ENCODE data around the gene LRRC56. TPM values are rescaled to one million over a fixed set of nuclear protein-coding genes. Genes with fewer than 3 reads are reported as not detected.
A peak's percentile ranks its signal among the peaks of the same experiment; 100 is the strongest.
"Not testable (repeated sequence)": the region's sequence is repeated elsewhere in the genome, so short reads cannot be mapped to it uniquely, and the experiment has no call there.

LRRC56 gene
- total and polyA plus RNA-seq, 2 donors, result 0.47 to 2.4 TPM

DNA sequence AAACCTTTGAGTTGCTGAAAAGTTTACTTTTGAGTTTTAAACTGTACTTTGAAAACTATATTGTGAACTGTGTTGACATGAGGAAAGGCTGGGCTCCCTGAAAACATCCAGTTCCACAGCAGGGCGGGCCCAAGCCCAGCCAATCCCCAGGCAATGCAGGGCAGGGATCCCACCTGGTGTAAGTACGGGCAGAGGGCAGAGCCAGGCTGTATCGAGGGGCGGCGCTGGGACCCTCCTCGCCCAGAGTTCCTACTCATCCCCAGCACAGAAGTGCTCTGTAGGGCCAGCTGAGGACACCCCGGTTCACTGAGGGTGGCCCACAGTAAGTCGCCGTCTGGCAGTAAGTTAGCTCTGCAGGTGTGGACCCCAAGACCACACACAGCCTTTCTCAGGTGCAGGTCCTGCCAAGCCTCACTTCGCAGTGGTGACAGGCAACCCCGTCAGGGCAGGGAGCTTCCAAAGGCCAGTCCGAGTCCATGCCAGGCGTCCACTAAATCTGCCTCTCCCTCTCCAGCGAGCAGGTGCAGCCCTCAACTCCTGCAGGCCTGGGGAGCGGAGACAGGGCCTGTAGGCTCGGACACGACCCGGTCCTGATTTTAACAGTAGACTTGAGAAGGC lies 29.8 kb downstream of the LRRC56 start:
- Histone ChIP-seq H3K9me3 (ENCODE audit: control insufficient read depth in 2 of 2, insufficient read depth in 1 of 2, low read length in 1 of 2) (no peaks in the 10 kb centered on the region), H3K27ac (ENCODE audit: low read depth in 1 of 2, low read length in 1 of 2) (peak overlapping the region in 1 of 2 donors; percentile 27), H3K27me3 (ENCODE audit: control insufficient read depth in 2 of 2, insufficient read depth in 1 of 2, low read length in 1 of 2) (peaks cover 0 to 12% of the 10 kb centered on the region in 2 donors), H3K36me3 (ENCODE audit: control insufficient read depth in 2 of 2, insufficient read depth in 2 of 2, low read length in 1 of 2) (peaks cover 3 to 16% of the 10 kb centered on the region in 2 donors), H3K4me1 (ENCODE audit: control insufficient read depth in 2 of 2, insufficient read depth in 2 of 2, low read length in 2 of 2) (peaks cover 20 to 41% of the 10 kb centered on the region in 2 donors), H3K4me3 (ENCODE audit: low read length in 2 of 2) (no peak overlapping the region)
- WGBS, result 96% methylated on average over 18 of the region's 18 CpGs
- DNase-seq (ENCODE audit: low read depth in 6 of 9, low spot score in 9 of 9), result no peak

DNA sequence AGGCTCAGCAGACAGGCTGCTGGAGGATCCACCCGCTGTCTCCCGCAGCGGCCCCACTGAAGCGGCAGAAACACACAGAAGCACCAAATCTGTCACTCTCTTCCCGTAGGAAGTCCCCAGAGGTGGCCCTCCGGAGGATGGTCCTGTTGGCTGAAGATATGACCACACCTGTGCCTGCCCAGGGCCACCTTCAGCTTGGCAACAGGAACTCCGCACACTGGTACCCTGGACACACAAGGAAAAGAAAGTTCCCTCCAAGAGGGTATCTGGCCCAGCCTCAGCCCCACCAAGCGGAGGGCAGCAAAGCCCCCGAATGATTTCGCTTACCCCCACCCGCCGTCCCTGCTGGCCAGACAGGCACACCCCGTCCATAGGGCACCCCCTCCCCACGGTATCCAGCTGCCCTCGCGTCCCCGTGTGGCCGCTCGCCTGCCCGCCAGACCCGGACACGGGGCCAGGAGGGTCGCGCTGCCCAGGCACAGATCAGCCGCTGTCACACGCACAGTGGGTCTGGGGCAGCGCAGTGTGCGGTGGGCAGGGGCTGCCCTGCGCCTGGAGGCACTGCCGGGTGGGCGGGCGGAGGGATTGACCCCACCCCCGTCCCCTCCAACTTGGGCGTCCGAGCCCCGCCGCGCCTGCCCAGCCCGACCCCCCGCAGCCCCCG lies 30.4 kb downstream of the LRRC56 start:
- no peak for DNase-seq (ENCODE audit: low read depth in 6 of 9, low spot score in 9 of 9)
- Histone ChIP-seq H3K4me3 (ENCODE audit: low read length in 2 of 2) (peak overlapping the region; percentile 37 to 64), H3K27me3 (ENCODE audit: control insufficient read depth in 2 of 2, insufficient read depth in 1 of 2, low read length in 1 of 2) (peaks cover 0 to 12% of the 10 kb centered on the region in 2 donors), H3K4me1 (ENCODE audit: control insufficient read depth in 2 of 2, insufficient read depth in 2 of 2, low read length in 2 of 2) (peaks cover 20 to 46% of the 10 kb centered on the region in 2 donors), H3K36me3 (ENCODE audit: control insufficient read depth in 2 of 2, insufficient read depth in 2 of 2, low read length in 1 of 2) (peaks cover 3 to 13% of the 10 kb centered on the region in 2 donors), H3K27ac (ENCODE audit: low read depth in 1 of 2, low read length in 1 of 2) (peak overlapping the region; percentile 26 to 43), H3K9me3 (ENCODE audit: control insufficient read depth in 2 of 2, insufficient read depth in 1 of 2, low read length in 1 of 2) (no peaks in the 10 kb centered on the region)
- 34% methylated on average over 41 of the region's 41 CpGs for WGBS

DNA sequence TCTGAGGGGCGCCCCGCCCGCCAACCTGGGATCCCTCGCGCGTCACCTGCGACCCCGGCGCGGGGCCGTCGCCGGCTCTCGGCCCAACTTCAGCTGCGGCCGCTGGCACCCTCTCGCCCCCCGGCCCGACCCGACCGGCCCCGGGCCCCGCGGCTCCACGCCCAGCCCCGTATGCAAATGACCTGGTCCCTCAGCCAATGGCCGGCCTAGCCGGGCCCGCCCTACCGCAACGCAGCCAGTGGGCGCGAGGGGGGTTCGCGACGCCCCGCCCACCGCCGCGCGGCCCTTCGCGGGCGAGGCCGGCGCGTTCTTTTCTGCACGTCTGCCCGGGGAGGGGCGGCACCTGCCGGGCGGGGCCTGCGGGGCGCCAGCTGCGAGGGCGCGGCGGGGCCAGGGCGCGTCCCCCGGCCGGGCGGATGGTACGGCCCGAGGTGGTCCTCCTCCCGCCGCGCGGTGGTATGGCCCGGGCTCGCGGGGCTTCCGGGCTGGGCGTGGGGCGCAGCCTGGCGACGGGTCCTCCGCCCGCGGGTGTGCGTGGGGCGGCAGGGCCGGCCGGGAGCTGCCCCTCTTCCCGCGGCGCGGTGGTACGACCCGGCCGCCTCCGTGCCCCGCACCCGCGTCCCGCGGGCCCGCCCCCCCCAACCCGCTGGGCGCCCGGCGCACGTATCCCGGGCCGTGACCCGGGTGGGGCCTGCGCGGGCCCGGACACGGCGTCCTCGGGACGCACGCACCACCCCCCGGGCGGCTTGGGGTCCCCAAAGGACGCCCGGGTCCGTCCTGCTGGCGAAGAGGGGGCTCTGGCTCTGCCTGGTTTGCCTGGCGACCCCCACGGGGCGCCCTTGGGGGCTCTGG lies 31.2 kb downstream of the LRRC56 start:
- WGBS, result 1% methylated on average over 123 of the region's 123 CpGs
- Histone ChIP-seq H3K4me1 (ENCODE audit: control insufficient read depth in 2 of 2, insufficient read depth in 2 of 2, low read length in 2 of 2) (peaks cover 20 to 50% of the 10 kb centered on the region in 2 donors), H3K4me3 (ENCODE audit: low read length in 2 of 2) (peak overlapping the region; percentile 55 to 64), H3K9me3 (ENCODE audit: control insufficient read depth in 2 of 2, insufficient read depth in 1 of 2, low read length in 1 of 2) (no peaks in the 10 kb centered on the region), H3K36me3 (ENCODE audit: control insufficient read depth in 2 of 2, insufficient read depth in 2 of 2, low read length in 1 of 2) (peaks cover 3 to 6% of the 10 kb centered on the region in 2 donors), H3K27ac (ENCODE audit: low read depth in 1 of 2, low read length in 1 of 2) (peak overlapping the region; percentile 1 to 70), H3K27me3 (ENCODE audit: control insufficient read depth in 2 of 2, insufficient read depth in 1 of 2, low read length in 1 of 2) (peaks cover 0 to 12% of the 10 kb centered on the region in 2 donors)
- peak; percentile 59 to 97 (median 91) for DNase-seq (ENCODE audit: low read depth in 6 of 9, low spot score in 9 of 9)

- Histone ChIP-seq H3K27me3 (ENCODE audit: control insufficient read depth in 2 of 2, insufficient read depth in 1 of 2, low read length in 1 of 2) (peaks cover 0 to 12% of the 10 kb centered on the region in 2 donors), H3K27ac (ENCODE audit: low read depth in 1 of 2, low read length in 1 of 2) (peak overlapping the region; percentile 1 to 70), H3K36me3 (ENCODE audit: control insufficient read depth in 2 of 2, insufficient read depth in 2 of 2, low read length in 1 of 2) (no peaks in the 10 kb centered on the region), H3K4me3 (ENCODE audit: low read length in 2 of 2) (peak overlapping the region; percentile 55 to 64), H3K9me3 (ENCODE audit: control insufficient read depth in 2 of 2, insufficient read depth in 1 of 2, low read length in 1 of 2) (no peaks in the 10 kb centered on the region), H3K4me1 (ENCODE audit: control insufficient read depth in 2 of 2, insufficient read depth in 2 of 2, low read length in 2 of 2) (peaks cover 24 to 57% of the 10 kb centered on the region in 2 donors)
- DNase-seq (ENCODE audit: low read depth in 6 of 9, low spot score in 9 of 9), result peak in 1 of 9 donors; percentile 44
- 51% methylated on average over 36 of the region's 36 CpGs for WGBS
Observed at GRCh38 chr11:569158-569885, 32.0 kb downstream of the LRRC56 start.

DNA sequence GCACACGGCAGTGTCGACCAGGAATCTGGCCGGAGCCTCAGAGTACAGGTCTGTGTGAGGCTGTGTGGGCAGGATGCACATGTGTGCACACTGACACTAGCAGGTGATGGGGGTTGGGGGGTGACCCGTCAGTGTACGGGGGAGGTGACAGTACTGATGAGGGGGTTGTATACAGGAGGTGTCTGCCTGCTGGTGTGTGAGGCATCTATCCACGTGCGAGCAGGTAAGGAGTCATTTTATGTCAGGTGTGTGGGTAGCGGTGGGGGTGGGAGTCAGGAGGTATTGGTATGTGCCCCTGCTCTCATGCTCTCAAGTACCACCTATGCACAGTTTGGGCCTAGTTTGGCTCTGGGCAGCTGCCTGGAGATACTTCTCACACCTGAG lies 34.5 kb downstream of the LRRC56 start:
- WGBS, result 90% methylated on average over 8 of the region's 8 CpGs
- Histone ChIP-seq H3K9me3 (ENCODE audit: control insufficient read depth in 2 of 2, insufficient read depth in 1 of 2, low read length in 1 of 2) (no peaks in the 10 kb centered on the region), H3K27me3 (ENCODE audit: control insufficient read depth in 2 of 2, insufficient read depth in 1 of 2, low read length in 1 of 2) (peaks cover 0 to 21% of the 10 kb centered on the region in 2 donors), H3K27ac (ENCODE audit: low read depth in 1 of 2, low read length in 1 of 2) (peak overlapping the region in 1 of 2 donors; percentile 82), H3K4me3 (ENCODE audit: low read length in 2 of 2) (no peak overlapping the region), H3K4me1 (ENCODE audit: control insufficient read depth in 2 of 2, insufficient read depth in 2 of 2, low read length in 2 of 2) (peaks cover 26 to 69% of the 10 kb centered on the region in 2 donors), H3K36me3 (ENCODE audit: control insufficient read depth in 2 of 2, insufficient read depth in 2 of 2, low read length in 1 of 2) (no peaks in the 10 kb centered on the region)
- DNase-seq (ENCODE audit: low read depth in 6 of 9, low spot score in 9 of 9), result peak in 1 of 9 donors; percentile 24

GRCh38 chr11:573146-573759 lies 35.9 kb downstream of the LRRC56 start:
- no peak overlapping the region for H3K4me3 ChIP-seq (ENCODE audit: low read length in 2 of 2)
- no peak for DNase-seq (ENCODE audit: low read depth in 6 of 9, low spot score in 9 of 9)
- peaks cover 0 to 16% of the 10 kb centered on the region in 2 donors for H3K27me3 ChIP-seq (ENCODE audit: control insufficient read depth in 2 of 2, insufficient read depth in 1 of 2, low read length in 1 of 2)
- no peaks in the 10 kb centered on the region for H3K36me3 ChIP-seq (ENCODE audit: control insufficient read depth in 2 of 2, insufficient read depth in 2 of 2, low read length in 1 of 2)
- no peak overlapping the region for H3K27ac ChIP-seq (ENCODE audit: low read depth in 1 of 2, low read length in 1 of 2)
- no peaks in the 10 kb centered on the region for H3K9me3 ChIP-seq (ENCODE audit: control insufficient read depth in 2 of 2, insufficient read depth in 1 of 2, low read length in 1 of 2)
- 96% methylated on average over 16 of the region's 16 CpGs for WGBS
- H3K4me1 ChIP-seq (ENCODE audit: control insufficient read depth in 2 of 2, insufficient read depth in 2 of 2, low read length in 2 of 2), result peaks cover 28 to 72% of the 10 kb centered on the region in 2 donors

GRCh38 chr11:574031-574570 lies 36.8 kb downstream of the LRRC56 start:
- H3K27me3 ChIP-seq (ENCODE audit: control insufficient read depth in 2 of 2, insufficient read depth in 1 of 2, low read length in 1 of 2), result peaks cover 0 to 14% of the 10 kb centered on the region in 2 donors
- WGBS, result 49% methylated on average over 14 of the region's 14 CpGs
- not testable (repeated sequence) for H3K9me3 ChIP-seq (ENCODE audit: control insufficient read depth in 2 of 2, insufficient read depth in 1 of 2, low read length in 1 of 2); H3K36me3 ChIP-seq (ENCODE audit: control insufficient read depth in 2 of 2, insufficient read depth in 2 of 2, low read length in 1 of 2)
- peaks cover 32 to 79% of the 10 kb centered on the region in 2 donors for H3K4me1 ChIP-seq (ENCODE audit: control insufficient read depth in 2 of 2, insufficient read depth in 2 of 2, low read length in 2 of 2)
- peak overlapping the region in 1 of 2 donors; percentile 60 for H3K27ac ChIP-seq (ENCODE audit: low read depth in 1 of 2, low read length in 1 of 2)
- peak in 3 of 9 donors; percentile 63 to 84 (median 64) for DNase-seq (ENCODE audit: low read depth in 6 of 9, low spot score in 9 of 9)
- H3K4me3 ChIP-seq (ENCODE audit: low read length in 2 of 2), result peak overlapping the region; percentile 55 to 59

Measured in thymus (tissue), 11 donors.